Mesendoderm (in vitro differentiated cells): Measurements from ENCODE around the gene TOMM7.

Experiments used
- DNase-seq: peaks from one replicate; pipeline ENCODE4 v3.0.0; 2013
- H2AK5ac ChIP-seq: 2 replicates; pipeline ENCODE4 v1.6.1; 2013; ENCODE audit warnings: low read length, inconsistent platforms
- H2BK120ac ChIP-seq: 2 replicates; pipeline ENCODE4 v1.6.1; 2013; ENCODE audit warnings: low read depth, mild to moderate bottlenecking, low read length, moderate library complexity, mixed read lengths
- H2BK15ac ChIP-seq: replicated peaks from 2 replicates; pipeline ENCODE4 v1.6.1; 2013; ENCODE audit warnings: low read depth, mild to moderate bottlenecking, moderate library complexity
- H2BK5ac ChIP-seq: 2 replicates; pipeline ENCODE4 v1.6.1; 2013; ENCODE audit warnings: low read length, inconsistent platforms
- H3K18ac ChIP-seq: 2 replicates; pipeline ENCODE4 v1.6.1; 2013; ENCODE audit warnings: mild to moderate bottlenecking, low read length, mixed read lengths
- H3K23ac ChIP-seq: one replicate; pipeline ENCODE4 v1.6.1; 2013; ENCODE audit warnings: low read length
- H3K27ac ChIP-seq: 2 replicates; pipeline ENCODE4 v1.5.1; 2013; ENCODE audit warnings: low read depth, mild to moderate bottlenecking, inconsistent platforms, low read length, moderate library complexity
- H3K27me3 ChIP-seq: 2 replicates; pipeline ENCODE4 v1.6.1; 2013; ENCODE audit warnings: low read length, control low read depth, mild to moderate bottlenecking, inconsistent platforms; ENCODE audit not compliant: insufficient read depth, poor library complexity
- H3K36me3 ChIP-seq: 2 replicates; pipeline ENCODE4 v1.6.1; 2013; ENCODE audit warnings: low read length, inconsistent platforms; ENCODE audit not compliant: control insufficient read depth, insufficient read depth
- H3K4ac ChIP-seq: one replicate; pipeline ENCODE4 v1.6.1; 2013; ENCODE audit warnings: low read depth, mild to moderate bottlenecking, low read length, moderate library complexity
- H3K4me1 ChIP-seq: 2 replicates; pipeline ENCODE4 v1.6.1; 2013; ENCODE audit warnings: low read depth, low read length, inconsistent platforms; ENCODE audit not compliant: control insufficient read depth
- H3K4me2 ChIP-seq: 2 replicates; pipeline ENCODE4 v1.6.1; 2013; ENCODE audit warnings: low read length
- H3K4me3 ChIP-seq: 2 replicates; pipeline ENCODE4 v1.5.1; 2013; ENCODE audit warnings: mild to moderate bottlenecking, low read length
- H3K56ac ChIP-seq: one replicate; pipeline ENCODE4 v1.6.1; 2013; ENCODE audit warnings: low read length
- H3K79me1 ChIP-seq: 2 replicates; pipeline ENCODE4 v1.6.1; 2013; ENCODE audit warnings: low read length, inconsistent platforms
- H3K79me2 ChIP-seq: 2 replicates; pipeline ENCODE4 v1.6.1; 2013; ENCODE audit warnings: mild to moderate bottlenecking, low read length; ENCODE audit not compliant: control insufficient read depth, insufficient read depth
- H3K9ac ChIP-seq: 2 replicates; pipeline ENCODE4 v1.6.1; 2013; ENCODE audit warnings: low read length, inconsistent platforms
- H4K5ac ChIP-seq: one replicate; pipeline ENCODE4 v1.6.1; 2013; ENCODE audit warnings: low read length
- H4K8ac ChIP-seq: one replicate; pipeline ENCODE4 v1.6.1; 2013; ENCODE audit warnings: low read depth, mild to moderate bottlenecking, control low read depth, low read length, moderate library complexity
- WGBS: extraction: QIAGEN DNeasy Blood & Tissue Kit; methylation state at CpG from one replicate; pipeline ENCODE4 v1.1.7; 2013; ENCODE audit warnings: low lambda C conversion rate, missing lambda C conversion rate; ENCODE audit not compliant: insufficient coverage; ENCODE audit errors: extremely low coverage; 5-methylcytosine and 5-hydroxymethylcytosine counted together

Gene TOMM7

DNA sequence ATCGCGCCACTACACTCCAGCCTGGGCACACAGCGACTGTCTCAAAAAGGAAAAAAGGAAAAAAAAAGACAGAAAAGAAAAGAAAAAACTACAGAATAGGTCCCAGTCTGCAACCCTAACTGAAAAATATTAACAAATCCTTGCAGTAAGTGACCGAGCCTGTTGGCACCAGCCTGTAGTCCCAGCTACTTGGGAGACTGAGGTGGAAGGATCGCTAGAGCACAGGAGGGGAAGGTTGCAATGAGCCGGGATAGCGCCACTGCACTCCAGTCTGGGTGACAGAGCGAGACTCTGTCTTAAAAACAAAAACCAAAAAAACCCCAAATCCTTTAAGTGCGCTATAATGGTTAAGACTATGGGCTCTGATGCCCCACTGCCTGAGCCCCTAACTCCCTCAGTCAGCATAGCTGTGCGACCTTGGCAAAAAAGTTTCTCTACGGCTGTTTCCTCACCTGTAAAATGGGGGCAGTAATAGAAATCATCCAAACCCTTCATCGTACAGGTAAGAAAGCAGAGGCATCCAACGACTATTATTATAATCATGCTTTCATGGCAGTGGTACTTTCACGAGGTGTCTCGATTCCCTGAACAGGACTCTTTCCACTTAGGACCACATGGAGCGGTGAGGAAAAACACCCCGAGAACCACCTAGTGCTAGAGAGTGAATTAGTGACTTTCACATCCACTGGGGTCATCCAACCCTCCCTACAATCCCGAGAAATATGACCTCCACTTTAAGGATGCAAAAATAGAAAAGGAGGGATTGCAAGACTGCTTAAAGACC lies 755 bp downstream of the TOMM7 start:
- WGBS = no CpG with 5 or more reads among the region's 18 CpGs

DNA sequence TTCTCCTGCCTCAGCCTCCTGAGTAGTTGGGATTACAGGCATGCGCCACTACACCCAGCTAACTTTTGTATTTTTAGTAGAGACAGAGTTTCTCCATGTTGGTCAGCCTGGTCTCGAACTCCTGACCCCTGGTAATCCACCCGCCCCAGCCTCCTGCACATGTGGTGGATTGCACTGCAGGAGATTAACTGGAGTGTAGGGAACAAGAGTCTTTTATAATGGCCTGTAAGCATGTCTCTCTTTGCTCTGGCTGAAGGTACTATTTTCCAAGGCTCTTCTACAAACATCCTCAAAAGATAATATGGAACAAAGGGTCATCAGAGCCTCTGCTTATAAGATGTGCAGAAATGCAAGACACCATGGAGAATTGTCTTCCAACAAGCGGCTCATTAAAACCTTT lies 3.2 kb downstream of the TOMM7 start:
- Histone ChIP-seq H3K4me2 (no peak overlapping the region), H3K56ac (peak overlapping the region; percentile 69), H3K79me1 (peaks cover 6% of the 10 kb centered on the region), H3K4me1 (peaks cover 2% of the 10 kb centered on the region), H2AK5ac (no peak overlapping the region), H3K23ac (peak overlapping the region; percentile 33), H2BK15ac (no peak overlapping the region), H2BK5ac (no peak overlapping the region), H3K36me3 (no peaks in the 10 kb centered on the region), H4K8ac (no peak overlapping the region), H2BK120ac (peak overlapping the region; percentile 12), H3K27me3 (no peaks in the 10 kb centered on the region), H3K18ac (no peak overlapping the region), H3K4me3 (no peak overlapping the region), H3K27ac (no peak overlapping the region), H3K9ac (peak overlapping the region; percentile 59), H4K5ac (no peak overlapping the region), H3K79me2 (peaks cover 46% of the 10 kb centered on the region), H3K4ac (peak overlapping the region; percentile 55)
- DNase-seq = no peak
- WGBS = no CpG with 5 or more reads among the region's 4 CpGs

More for the DNA sequence above, 755 bp downstream of the TOMM7 start:
- peak overlapping the region; percentile 52 for H2BK5ac ChIP-seq
- no peak overlapping the region for H2BK15ac ChIP-seq
- peak overlapping the region; percentile 38 for H3K23ac ChIP-seq
- peak; percentile 50 for DNase-seq
- peak overlapping the region; percentile 1 for H2AK5ac ChIP-seq
- H3K9ac ChIP-seq = peak overlapping the region; percentile 78
- H4K8ac ChIP-seq = peak overlapping the region; percentile 77
- peak overlapping the region; percentile 95 for H3K56ac ChIP-seq
- H3K79me1 ChIP-seq = peaks cover 5% of the 10 kb centered on the region
- H3K27ac ChIP-seq = peak overlapping the region; percentile 68
- peak overlapping the region; percentile 92 for H3K4me3 ChIP-seq
- peaks cover 40% of the 10 kb centered on the region for H3K79me2 ChIP-seq
- no peak overlapping the region for H4K5ac ChIP-seq
- H3K4me1 ChIP-seq = peaks cover 2% of the 10 kb centered on the region
- H2BK120ac ChIP-seq = peak overlapping the region; percentile 48
- H3K18ac ChIP-seq = peak overlapping the region; percentile 69
- peak overlapping the region; percentile 77 for H3K4me2 ChIP-seq
- H3K27me3 ChIP-seq = no peaks in the 10 kb centered on the region
- no peaks in the 10 kb centered on the region for H3K36me3 ChIP-seq
- peak overlapping the region; percentile 44 for H3K4ac ChIP-seq

DNA sequence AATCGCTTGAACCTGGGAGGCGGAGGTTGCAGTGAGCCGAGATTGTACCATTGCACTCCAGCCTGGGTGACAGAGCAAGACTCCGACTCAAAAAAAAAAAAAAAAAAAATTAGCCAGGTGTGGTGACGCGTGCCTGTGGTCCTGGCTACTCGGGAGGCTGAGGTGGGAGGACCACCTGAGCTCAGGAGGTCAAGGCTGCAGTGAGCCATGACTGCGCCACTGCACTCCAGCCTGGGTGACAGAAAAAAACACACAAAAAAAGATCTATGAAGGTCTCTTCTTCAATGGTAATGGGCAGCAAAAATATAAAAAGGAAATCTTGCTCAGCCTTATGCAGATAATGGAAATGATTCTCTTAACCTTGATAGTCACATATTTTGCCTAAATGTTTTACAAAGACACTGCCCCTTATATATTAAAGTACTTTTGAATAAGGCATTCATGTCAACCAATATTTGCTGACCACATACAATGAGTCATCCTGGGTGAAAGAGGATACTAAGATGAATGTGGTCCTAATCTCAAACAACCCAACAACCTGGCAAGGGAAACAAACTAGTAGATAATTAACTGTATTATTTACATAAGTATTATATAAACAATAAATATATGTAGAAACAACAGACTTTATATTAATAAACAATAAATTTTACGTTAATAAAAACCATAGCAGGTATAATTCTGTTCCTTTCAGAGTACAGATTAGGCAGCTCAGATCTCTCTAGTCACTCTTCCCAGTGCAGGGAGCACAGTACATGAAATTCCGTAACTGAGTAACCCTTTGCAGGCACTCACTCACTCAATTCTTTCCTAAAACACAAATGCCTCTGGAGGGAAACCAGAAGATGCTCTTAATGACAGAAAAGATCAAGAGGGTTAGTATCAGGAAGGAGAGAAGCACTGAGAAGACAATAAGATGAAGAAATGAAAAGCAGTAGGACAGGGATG lies 8.1 kb downstream of the TOMM7 start:
- Histone ChIP-seq H3K4ac (no peak overlapping the region), H3K9ac (no peak overlapping the region), H2AK5ac (no peak overlapping the region), H3K4me3 (no peak overlapping the region), H3K18ac (no peak overlapping the region), H4K8ac (no peak overlapping the region), H3K27me3 (no peaks in the 10 kb centered on the region), H3K23ac (no peak overlapping the region), H3K79me1 (peaks cover 1% of the 10 kb centered on the region), H3K27ac (no peak overlapping the region), H3K4me2 (no peak overlapping the region), H2BK120ac (no peak overlapping the region), H2BK15ac (no peak overlapping the region), H3K36me3 (no peaks in the 10 kb centered on the region), H3K4me1 (no peaks in the 10 kb centered on the region), H3K79me2 (peaks cover 22% of the 10 kb centered on the region), H2BK5ac (no peak overlapping the region), H3K56ac (no peak overlapping the region), H4K5ac (no peak overlapping the region)
- no peak for DNase-seq
- WGBS = no CpG with 5 or more reads among the region's 10 CpGs

DNA sequence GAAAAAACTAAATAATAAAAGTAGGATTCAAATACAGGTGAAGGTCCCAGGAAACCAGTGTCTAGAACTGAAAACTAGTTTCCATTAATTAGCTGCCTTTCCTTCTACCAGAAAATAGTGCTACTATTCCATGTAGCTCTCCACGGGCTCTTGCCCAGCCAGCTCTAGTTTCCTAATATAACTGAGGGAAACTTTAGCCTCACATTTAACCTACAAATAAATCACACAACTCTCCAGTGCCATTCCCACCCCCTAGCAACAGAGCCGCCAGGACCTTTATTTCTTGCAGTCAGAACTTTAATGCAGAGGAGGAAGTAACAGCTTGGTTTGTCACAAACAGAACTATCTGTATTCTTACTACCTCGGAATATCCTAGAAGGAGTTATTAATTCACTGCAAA lies 10.3 kb downstream of the TOMM7 start:
- peak overlapping the region; percentile 89 for H3K27ac ChIP-seq
- H2BK15ac ChIP-seq = no peak overlapping the region
- H3K4me2 ChIP-seq = no peak overlapping the region
- WGBS = no CpG with 5 or more reads among the region's 3 CpGs
- H2BK120ac ChIP-seq = peak overlapping the region; percentile 67
- no peak overlapping the region for H3K56ac ChIP-seq
- H3K79me2 ChIP-seq = peaks cover 8% of the 10 kb centered on the region
- peak overlapping the region; percentile 94 for H3K18ac ChIP-seq
- H4K8ac ChIP-seq = no peak overlapping the region
- DNase-seq = no peak
- H4K5ac ChIP-seq = no peak overlapping the region
- H2BK5ac ChIP-seq = no peak overlapping the region
- no peak overlapping the region for H3K9ac ChIP-seq
- H3K79me1 ChIP-seq = peaks cover 1% of the 10 kb centered on the region
- H3K4me1 ChIP-seq = peaks cover 8% of the 10 kb centered on the region
- no peak overlapping the region for H3K4me3 ChIP-seq
- H3K36me3 ChIP-seq = no peaks in the 10 kb centered on the region
- no peak overlapping the region for H3K23ac ChIP-seq
- H3K4ac ChIP-seq = no peak overlapping the region
- no peaks in the 10 kb centered on the region for H3K27me3 ChIP-seq
- no peak overlapping the region for H2AK5ac ChIP-seq

DNA sequence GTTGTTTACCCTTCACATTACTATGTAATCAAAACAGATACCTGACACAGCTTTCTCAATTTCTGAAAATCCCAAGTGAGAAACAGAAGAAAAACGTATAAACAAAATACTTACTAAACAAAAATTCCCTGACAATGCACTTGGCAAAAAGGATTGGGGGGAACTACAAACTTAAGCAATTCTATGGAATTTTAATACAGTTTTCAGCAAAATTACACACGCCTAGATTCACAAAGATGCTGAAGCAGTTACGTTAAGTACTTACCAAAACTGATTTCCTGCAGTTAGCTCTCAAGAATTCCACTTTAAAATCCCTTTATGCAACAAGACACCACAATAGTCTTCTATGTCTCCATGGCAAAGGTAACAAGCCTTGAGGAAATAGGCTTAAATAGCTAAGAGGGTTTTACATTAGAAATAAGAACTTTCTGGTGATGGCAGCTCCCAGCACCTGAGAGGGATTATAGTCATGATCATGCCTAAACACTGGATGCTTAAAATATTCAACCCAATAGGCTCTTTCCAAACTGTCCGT lies 10.8 kb downstream of the TOMM7 start:
- H2BK5ac ChIP-seq = peak overlapping the region; percentile 14
- H3K4me3 ChIP-seq = no peak overlapping the region
- H3K27ac ChIP-seq = peak overlapping the region; percentile 89
- H3K36me3 ChIP-seq = no peaks in the 10 kb centered on the region
- DNase-seq = peak; percentile 74
- H4K5ac ChIP-seq = no peak overlapping the region
- no peak overlapping the region for H3K18ac ChIP-seq
- H3K4me2 ChIP-seq = no peak overlapping the region
- H2AK5ac ChIP-seq = no peak overlapping the region
- no peak overlapping the region for H2BK120ac ChIP-seq
- no peaks in the 10 kb centered on the region for H3K27me3 ChIP-seq
- H2BK15ac ChIP-seq = no peak overlapping the region
- peak overlapping the region; percentile 52 for H3K56ac ChIP-seq
- peaks cover 12% of the 10 kb centered on the region for H3K4me1 ChIP-seq
- H3K4ac ChIP-seq = no peak overlapping the region
- H3K79me1 ChIP-seq = peaks cover 1% of the 10 kb centered on the region
- H3K23ac ChIP-seq = no peak overlapping the region
- H3K79me2 ChIP-seq = peaks cover 7% of the 10 kb centered on the region
- no CpG with 5 or more reads among the region's 4 CpGs for WGBS
- no peak overlapping the region for H3K9ac ChIP-seq
- H4K8ac ChIP-seq = no peak overlapping the region
